Heart left ventricle (tissue), 16 donors: ENCODE results near the gene PIK3R2. TPM values are rescaled to one million over a fixed set of nuclear protein-coding genes. Genes with fewer than 3 reads are reported as not detected.

Source experiments
- ATAC-seq, 4 donors: fragments of 200-7000 bp; cut with Tn5 transposase; one replicate each; pipeline ENCODE4 v1.9.1; 2020 to 2022; ENCODE audit warnings: moderate library complexity in 4 of 4, mild to moderate bottlenecking in 3 of 4, moderate number of reproducible peaks in 1 of 4
- DNase-seq, 5 donors: peaks; one replicate each; pipeline ENCODE4 v3.0.0-alpha.2; 2020
- H3K27ac ChIP-seq, 12 donors: fragments of 200-600 bp; sonication (generic) in 4 of 12; one replicate each; pipeline versions ENCODE4 v1.5.0 to v1.8.0; 2016 to 2022; ENCODE audit warnings: mild to moderate bottlenecking in 2 of 12
- H3K27me3 ChIP-seq, 9 donors: fragments of 200-600 bp; sonication (generic) in 2 of 9; one replicate each; pipeline versions ENCODE4 v1.5.1 to v1.8.0; 2016 to 2022; ENCODE audit warnings: mild to moderate bottlenecking in 3 of 9
- H3K36me3 ChIP-seq, 9 donors: fragments of 200-600 bp; sonication (generic) in 2 of 9; one replicate each; pipeline versions ENCODE4 v1.5.0 to v1.8.0; 2018 to 2022; ENCODE audit warnings: mild to moderate bottlenecking in 2 of 9
- H3K4me1 ChIP-seq, 12 donors: fragments of 200-600 bp; sonication (generic) in 4 of 12; one replicate each; pipeline versions ENCODE4 v1.5.0 to v1.8.0; 2016 to 2022; ENCODE audit warnings: mild to moderate bottlenecking in 3 of 12
- H3K4me3 ChIP-seq, 12 donors: fragments of 200-600 bp; sonication (generic) in 4 of 12; one replicate each; pipeline versions ENCODE4 v1.5.0 to v1.8.0; 2017 to 2022; ENCODE audit warnings: mild to moderate bottlenecking in 9 of 12, moderate library complexity in 4 of 12
- H3K9me3 ChIP-seq, 12 donors: fragments of 200-600 bp; sonication (generic) in 4 of 12; one replicate each; pipeline versions ENCODE4 v1.5.0 to v1.8.0; 2016 to 2022; ENCODE audit warnings: mild to moderate bottlenecking in 1 of 12
- CTCF ChIP-seq, 12 donors: fragments of 200-600 bp; sonication (generic) in 4 of 12; IDR thresholded peaks; one replicate each; pipeline versions ENCODE4 v1.5.0 to v1.8.0; 2018 to 2022; ENCODE audit warnings: antibody characterized with exemption in 12 of 12, mild to moderate bottlenecking in 5 of 12
- POLR2A ChIP-seq, 2 donors: fragments of 450-650 bp; IDR thresholded peaks; one replicate each; pipeline ENCODE4 v1.6.1; 2017; ENCODE audit warnings: antibody characterized with exemption in 2 of 2, mild to moderate bottlenecking in 2 of 2, moderate library complexity in 2 of 2
- WGBS, 4 donors: extraction: QIAGEN DNeasy Blood & Tissue Kit in 2 of 4; methylation state at CpG; one replicate each; pipeline versions ENCODE4 v1.1.5 to v1.1.7; 2013 to 2018; 5-methylcytosine and 5-hydroxymethylcytosine counted together
- intact Hi-C, 10 donors: fragments of 100-400 bp; cut with DNase I; formaldehyde crosslinking; loops; one replicate each; pipeline versions ENCODE4 v1.11.1 to v1.14.2; 2022
- polyA plus RNA-seq, 2 donors: library from polyadenylated mRNA; stranded (reverse); fragments of 200-250 nt; gene quantifications; one replicate each; pipeline ENCODE4 v1.2.3, GENCODE V29; 2013
- total RNA-seq, 9 donors: library from RNA; depleted of rRNA in 2 of 9; stranded (reverse); fragments of >200 nt in 2 of 9; fragmentation: NEBNext Ultra II Directional in 3 of 9; extraction: Animal tissue kit (Norgen Biotek cat#: 25700) in 3 of 9; gene quantifications; one replicate each; pipeline versions ENCODE4 v1.1.0 to v1.2.4, GENCODE V29; 2016 to 2023
- donor health status: ischemic (EF 13 %, LVEDD 7.1; RV severe dilation, severe dysfunction).
- donor health status: healthy with polysubstance abuse.
- donor health status: DM: no; HTN: yes; CAD: no.
- donor health status: DM: no; HTN: no; CAD: no.
- donor health status: ischemic (EF 25% LVEDD 6.9; RV normal size, moderate dysfunction).
- donor health status: ischemic (EF 25% LVEDD 5.7; RV mildly dilated, moderate dysfunction).
- donor health status: healthy.
- donor health status: DM: yes; HTN: yes; CAD: no.
- donor health status: ischemic (EF 35%, LVEDD 5.7; RV mildly dilated, moderate dysfunction).
- donor health status: nonischemic (EF 11% LVEDD 7.7; RV severe dilation, severe dysfunction).
- donor health status: DM: yes; HTN: yes; CAD: no.
- donor health status: PGD.
- donor health status: ischemic (EF 29% LVEDD 5.4; RV normal size, mild dysfunction).
- donor health status: nonischemic (EF 23%, LVEDD 6.1; RV moderate dilation, normal function).

Gene PIK3R2
- total and polyA plus RNA-seq, 11 donors, result 4.0 to 28.6 (median 23.4) TPM

GRCh38 chr19:18135712-18136584 lies 17.0 kb upstream of the PIK3R2 start:
- no peak overlapping the region for H3K4me3 ChIP-seq
- WGBS, 4 donors, result 93 to 98% (median 97%) methylated on average over 17 to 18 of the region's 18 CpGs
- no peaks in the 10 kb centered on the region for H3K4me1 ChIP-seq
- DNase-seq (no peak), ATAC-seq (no peak)
- peaks cover 0 to 88% (median 43%) of the 10 kb centered on the region in 9 donors for H3K36me3 ChIP-seq
- TF ChIP-seq CTCF (IDR thresholded peaks at IDR 0.05) (no peak), POLR2A (IDR thresholded peaks at IDR 0.05) (no peak)
- no peak overlapping the region for H3K27ac ChIP-seq
- no peaks in the 10 kb centered on the region for H3K27me3 ChIP-seq
- no peaks in the 10 kb centered on the region for H3K9me3 ChIP-seq
- intact Hi-C loops, result no loop called here

- Histone ChIP-seq H3K27ac (no peak overlapping the region), H3K4me3 (no peak overlapping the region), H3K4me1 (no peaks in the 10 kb centered on the region), H3K27me3 (no peaks in the 10 kb centered on the region), H3K9me3 (no peaks in the 10 kb centered on the region), H3K36me3 (peaks cover 0 to 91% (median 44%) of the 10 kb centered on the region in 9 donors)
- ATAC-seq, result no peak
- intact Hi-C loops, result no loop called here
- no peak for DNase-seq
- TF ChIP-seq POLR2A (IDR thresholded peaks at IDR 0.05), result no peak
- no peak for TF ChIP-seq CTCF (IDR thresholded peaks at IDR 0.05)
- 67 to 85% (median 74%) methylated on average over 10 to 11 of the region's 11 CpGs for WGBS, 4 donors
Observed at GRCh38 chr19:18137242-18137641, 15.7 kb upstream of the PIK3R2 start.

GRCh38 chr19:18137657-18138339 lies 15.2 kb upstream of the PIK3R2 start:
- no peaks in the 10 kb centered on the region for H3K4me1 ChIP-seq
- WGBS, 4 donors, result 91 to 96% (median 95%) methylated on average over 8 to 9 of the region's 9 CpGs
- intact Hi-C loops, result no loop called here
- H3K36me3 ChIP-seq, result peaks cover 0 to 91% (median 42%) of the 10 kb centered on the region in 9 donors
- H3K4me3 ChIP-seq, result no peak overlapping the region
- no peaks in the 10 kb centered on the region for H3K27me3 ChIP-seq
- TF ChIP-seq CTCF (IDR thresholded peaks at IDR 0.05) (no peak), POLR2A (IDR thresholded peaks at IDR 0.05) (no peak)
- H3K27ac ChIP-seq, result no peak overlapping the region
- H3K9me3 ChIP-seq, result no peaks in the 10 kb centered on the region
- no peak for DNase-seq
- ATAC-seq, result no peak

GRCh38 chr19:18140473-18140872 lies 12.5 kb upstream of the PIK3R2 start:
- ATAC-seq (no peak), DNase-seq (no peak)
- no peak overlapping the region for H3K4me3 ChIP-seq
- intact Hi-C loops, result no loop called here
- peaks cover 0 to 90% (median 45%) of the 10 kb centered on the region in 9 donors for H3K36me3 ChIP-seq
- H3K27ac ChIP-seq, result no peak overlapping the region
- H3K4me1 ChIP-seq, result no peaks in the 10 kb centered on the region
- H3K27me3 ChIP-seq, result no peaks in the 10 kb centered on the region
- H3K9me3 ChIP-seq, result no peaks in the 10 kb centered on the region
- 97 to 100% (median 99%) methylated on average over 1 of the region's 1 CpG for WGBS, 4 donors
- TF ChIP-seq CTCF (IDR thresholded peaks at IDR 0.05) (no peak), POLR2A (IDR thresholded peaks at IDR 0.05) (no peak)
